Measurements from ENCODE around the gene MYBPC2.
A peak's percentile ranks its signal among the peaks of the same experiment; 100 is the strongest.
"Not testable (repeated sequence)": the region's sequence is repeated elsewhere in the genome, so short reads cannot be mapped to it uniquely, and the experiment has no call there.

Gene MYBPC2

DNA sequence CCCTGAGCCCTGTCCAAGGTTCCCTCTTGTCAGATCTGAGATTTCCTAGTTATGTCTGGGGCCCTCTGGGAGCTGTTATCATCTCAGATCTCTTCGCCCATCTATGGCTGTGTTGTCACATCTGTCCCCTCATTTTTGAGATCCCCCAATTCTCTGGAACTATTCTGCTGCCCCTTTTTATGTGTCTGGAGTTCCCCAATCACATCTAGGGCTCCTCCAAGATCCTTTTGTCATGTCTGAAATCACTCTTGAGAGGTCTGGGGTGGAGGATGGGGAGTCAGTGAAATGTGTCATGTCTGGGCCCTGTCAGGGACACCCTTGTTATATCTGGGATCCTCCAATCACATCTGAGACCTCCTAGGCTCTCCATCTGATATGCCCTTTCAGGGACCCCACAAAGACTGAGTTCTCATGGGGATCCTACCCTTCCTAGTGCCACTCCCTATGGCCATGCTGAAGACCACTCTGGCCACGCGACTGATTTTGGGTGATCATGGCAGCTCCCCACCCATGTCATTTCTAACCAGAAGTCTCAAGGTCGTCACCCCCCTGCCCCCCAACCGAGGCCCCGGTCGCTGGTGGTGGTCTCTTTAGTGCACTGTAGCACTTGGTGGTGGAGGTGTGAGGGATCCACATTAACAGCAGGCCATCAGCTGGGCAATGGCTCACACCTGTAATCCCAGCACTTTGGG lies 3.8 kb upstream of the MYBPC2 start:
- no peak for DNase-seq

GRCh38 chr19:50430888-50431342 lies 1.8 kb upstream of the MYBPC2 start:
- DNase-seq: no peak

DNA sequence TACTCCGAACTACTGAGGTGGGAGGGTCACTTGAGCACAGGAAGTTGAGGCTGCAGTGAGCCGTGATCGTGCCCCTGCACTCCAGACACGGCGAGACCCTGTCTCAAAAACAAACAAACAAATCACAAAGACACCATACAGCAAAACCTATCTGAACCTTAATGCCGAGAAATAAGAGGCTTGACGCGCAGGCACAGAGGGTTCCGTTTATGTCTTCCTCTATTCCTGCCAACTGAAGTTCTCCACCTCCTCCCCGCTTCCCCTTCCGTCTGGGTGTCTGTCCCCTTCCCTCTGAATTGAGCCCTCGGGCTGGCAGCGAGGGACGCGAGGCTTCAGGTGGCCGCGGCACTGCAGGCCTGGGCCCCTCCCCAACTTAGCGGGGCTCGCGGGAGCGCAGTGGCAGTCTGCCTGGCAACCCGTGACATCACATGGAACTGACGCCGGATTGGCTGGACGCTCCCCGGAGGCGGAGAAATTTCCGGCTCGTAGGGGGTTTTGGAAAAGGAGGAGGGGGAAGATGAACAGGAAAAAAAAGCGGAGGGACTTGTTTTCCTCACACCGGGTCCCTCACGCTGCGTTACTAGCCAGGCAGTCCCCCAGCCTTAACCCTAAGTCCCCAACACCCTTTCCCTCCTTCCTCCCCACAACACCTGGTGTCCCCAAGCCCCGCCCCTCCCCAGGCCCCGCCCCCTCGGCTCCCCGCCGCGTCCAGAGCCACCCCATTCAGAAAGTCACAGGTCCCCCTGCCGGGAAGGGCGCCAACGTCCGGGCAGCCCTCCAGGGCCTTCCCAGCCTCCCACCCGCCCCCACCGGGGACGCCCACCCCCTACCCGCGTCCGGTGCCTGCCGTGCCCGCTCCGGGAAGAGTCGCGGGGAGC lies 1.1 kb upstream of the MYBPC2 start:
- peak; percentile 61 for DNase-seq

DNA sequence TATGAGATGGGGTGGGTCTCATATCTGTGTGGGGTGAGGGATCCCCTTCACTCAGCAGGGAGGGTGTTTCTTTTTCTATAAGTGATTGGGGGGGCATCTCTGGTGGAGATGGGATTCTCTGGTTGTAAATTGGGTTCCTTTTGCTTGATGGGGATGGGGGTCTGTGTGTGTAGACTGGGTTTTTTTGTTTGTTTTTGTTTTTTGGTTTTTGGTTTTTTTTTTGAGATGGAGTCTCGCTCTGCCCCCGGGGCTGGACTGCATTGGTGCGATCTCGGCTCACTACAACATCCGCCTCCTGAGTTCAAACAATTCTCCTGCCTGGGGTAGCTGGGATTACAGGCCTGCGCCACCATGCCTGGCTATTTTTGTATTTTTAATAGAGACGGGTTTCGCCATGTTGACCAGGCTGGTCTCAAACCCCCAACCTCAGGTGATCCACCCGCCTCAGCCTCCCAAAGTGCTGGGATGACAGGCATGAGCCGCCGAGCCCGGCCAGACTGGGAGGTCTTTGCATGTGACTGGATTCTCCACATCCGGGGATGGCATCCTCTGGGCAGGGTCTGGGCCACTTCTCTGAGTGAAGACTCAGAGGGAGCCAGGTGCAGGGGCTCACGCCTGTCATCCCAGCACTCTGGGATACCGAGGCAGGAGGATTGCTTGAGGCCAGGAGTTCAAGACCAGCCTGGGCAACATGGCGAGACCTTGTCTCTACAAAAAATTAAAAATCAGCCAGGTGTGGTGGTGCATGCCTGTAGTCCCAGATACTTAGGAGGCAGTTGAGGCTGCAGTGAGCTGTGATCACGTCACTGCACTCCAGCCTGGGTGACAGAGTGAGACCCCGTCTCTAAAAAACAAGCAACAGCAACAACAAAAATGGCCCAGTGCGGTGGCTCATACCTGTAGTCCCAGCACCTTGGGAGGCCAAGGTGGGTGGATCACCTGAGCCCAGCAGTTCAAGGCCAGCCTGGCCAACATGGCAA lies 799 bp downstream of the MYBPC2 start:
- DNase-seq: no peak

- DNase-seq: no peak
These were observed 1.8 kb downstream of the MYBPC2 start for GRCh38 chr19:50434525-50434924.

DNA sequence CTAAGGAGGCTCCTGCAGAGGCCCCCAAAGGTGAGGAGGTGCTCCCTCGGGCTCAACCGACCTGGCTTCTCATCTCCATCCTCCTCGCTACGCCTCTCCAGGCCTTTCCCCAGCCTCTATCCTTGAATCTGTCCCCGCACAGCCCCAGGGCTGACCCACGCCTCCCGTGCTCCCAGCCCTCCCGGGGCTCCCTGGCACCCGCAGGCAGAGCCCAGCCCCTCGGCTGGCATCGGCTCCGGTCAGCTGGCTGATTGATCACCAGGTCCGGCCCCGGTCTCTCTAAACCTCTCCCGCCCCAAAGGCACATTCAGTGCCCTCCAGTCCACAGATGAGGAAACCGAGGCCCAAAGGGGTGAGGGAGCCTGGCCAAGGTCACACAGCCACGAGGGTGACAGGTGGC lies 2.5 kb downstream of the MYBPC2 start:
- no peak for DNase-seq

GRCh38 chr19:50435627-50436026 lies 2.9 kb downstream of the MYBPC2 start:
- no peak for DNase-seq

GRCh38 chr19:50437862-50438449 lies 5.3 kb downstream of the MYBPC2 start:
- DNase-seq: no peak

GRCh38 chr19:50439130-50439529 lies 6.4 kb downstream of the MYBPC2 start:
- not testable (repeated sequence) for DNase-seq

DNA sequence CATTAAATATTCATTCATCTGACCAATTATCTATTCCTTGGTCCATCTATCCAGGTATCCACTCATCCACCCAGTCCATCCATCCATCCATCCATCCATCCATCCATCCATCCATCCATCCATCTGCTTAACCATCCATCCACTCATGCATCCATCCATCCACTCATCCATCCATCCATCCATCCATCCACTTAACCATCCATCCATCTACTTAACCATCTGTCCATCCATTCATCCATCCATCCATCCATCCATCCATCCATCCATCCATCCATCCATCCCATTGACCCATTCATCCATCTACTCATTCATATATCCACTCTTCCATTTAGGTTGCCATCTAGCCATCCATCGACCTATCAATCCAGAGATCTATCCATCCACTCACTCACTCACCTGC lies 11.4 kb downstream of the MYBPC2 start:
- no peak for DNase-seq

GRCh38 chr19:50447053-50447452 lies 14.4 kb downstream of the MYBPC2 start:
- no peak for DNase-seq

- no peak for DNase-seq
These were observed 15.1 kb downstream of the MYBPC2 start for GRCh38 chr19:50447750-50448149.

- DNase-seq: no peak
These were observed 16.7 kb downstream of the MYBPC2 start for GRCh38 chr19:50449236-50449899.

GRCh38 chr19:50450369-50451222 lies 17.9 kb downstream of the MYBPC2 start:
- DNase-seq: no peak

GRCh38 chr19:50451223-50451534 lies 18.5 kb downstream of the MYBPC2 start:
- DNase-seq: no peak

- no peak for DNase-seq
These were observed 20.6 kb downstream of the MYBPC2 start for GRCh38 chr19:50453243-50453642.

- DNase-seq: no peak
These were observed 23.3 kb downstream of the MYBPC2 start for GRCh38 chr19:50455992-50456391.

GRCh38 chr19:50457300-50457699 lies 24.6 kb downstream of the MYBPC2 start:
- DNase-seq: no peak

GRCh38 chr19:50458396-50459066 lies 25.8 kb downstream of the MYBPC2 start:
- peak; percentile 23 for DNase-seq

GRCh38 chr19:50459067-50459456 lies 26.4 kb downstream of the MYBPC2 start:
- no peak for DNase-seq
